ENCODE data around the gene NDUFB2.
"Not testable (repeated sequence)": the region's sequence is repeated elsewhere in the genome, so short reads cannot be mapped to it uniquely, and the experiment has no call there.

Gene NDUFB2

GRCh38 chr7:140704205-140704604, 7.7 kb downstream of the NDUFB2 start:
- no peak for DNase-seq (ENCODE audit: low read depth)
- TF ChIP-seq CTCF (IDR thresholded peaks at IDR 0.05; ENCODE audit: insufficient read depth, low read depth, low read length, missing control alignments) = no peak
- no peak overlapping the region for H3K4me3 ChIP-seq (ENCODE audit: low read depth, low read length)

- H3K4me3 ChIP-seq (ENCODE audit: low read depth, low read length) = no peak overlapping the region
- DNase-seq (ENCODE audit: low read depth) = no peak
- no peak for TF ChIP-seq CTCF (IDR thresholded peaks at IDR 0.05; ENCODE audit: insufficient read depth, low read depth, low read length, missing control alignments)
These were observed 10.6 kb downstream of the NDUFB2 start for GRCh38 chr7:140707132-140707531.

GRCh38 chr7:140708764-140709163, 12.3 kb downstream of the NDUFB2 start:
- not testable (repeated sequence) for DNase-seq (ENCODE audit: low read depth); H3K4me3 ChIP-seq (ENCODE audit: low read depth, low read length)

- H3K4me3 ChIP-seq (ENCODE audit: low read depth, low read length); DNase-seq (ENCODE audit: low read depth): not testable (repeated sequence)
These were observed 15.9 kb downstream of the NDUFB2 start for GRCh38 chr7:140712392-140712791.

- no peak for DNase-seq (ENCODE audit: low read depth)
- no peak for TF ChIP-seq CTCF (IDR thresholded peaks at IDR 0.05; ENCODE audit: insufficient read depth, low read depth, low read length, missing control alignments)
- no peak overlapping the region for H3K4me3 ChIP-seq (ENCODE audit: low read depth, low read length)
These were observed 18.0 kb downstream of the NDUFB2 start for GRCh38 chr7:140714331-140715040.

GRCh38 chr7:140719721-140720120, 23.2 kb downstream of the NDUFB2 start:
- H3K4me3 ChIP-seq (ENCODE audit: low read depth, low read length) = no peak overlapping the region
- no peak for DNase-seq (ENCODE audit: low read depth)
- TF ChIP-seq CTCF (IDR thresholded peaks at IDR 0.05; ENCODE audit: insufficient read depth, low read depth, low read length, missing control alignments) = no peak

- no peak for TF ChIP-seq CTCF (IDR thresholded peaks at IDR 0.05; ENCODE audit: insufficient read depth, low read depth, low read length, missing control alignments)
- no peak for DNase-seq (ENCODE audit: low read depth)
- no peak overlapping the region for H3K4me3 ChIP-seq (ENCODE audit: low read depth, low read length)
These were observed 25.7 kb downstream of the NDUFB2 start for GRCh38 chr7:140722254-140722653.

GRCh38 chr7:140723006-140723405, 26.5 kb downstream of the NDUFB2 start:
- no peak for DNase-seq (ENCODE audit: low read depth)
- no peak for TF ChIP-seq CTCF (IDR thresholded peaks at IDR 0.05; ENCODE audit: insufficient read depth, low read depth, low read length, missing control alignments)
- no peak overlapping the region for H3K4me3 ChIP-seq (ENCODE audit: low read depth, low read length)
